Loucy (cell line): Measurements from ENCODE around the gene DHX30.

Experiments
- H2AFZ ChIP-seq: fragments of 200-600 bp; sonication (generic); 2 replicates; pipeline ENCODE4 v1.6.0; 2016; ENCODE audit warnings: antibody characterized with exemption, mild to moderate bottlenecking, low read length, moderate library complexity
- H3F3A ChIP-seq: fragments of 200-600 bp; 2 replicates; pipeline ENCODE4 v1.6.0; 2016; ENCODE audit warnings: antibody characterized with exemption, low read depth, mild to moderate bottlenecking
- H3K27me3 ChIP-seq: fragments of 200-600 bp; sonication (generic); 2 replicates; pipeline ENCODE4 v1.6.1; 2014; ENCODE audit warnings: low read length, mild to moderate bottlenecking; ENCODE audit not compliant: insufficient read depth, poor library complexity, severe bottlenecking
- H3K36me3 ChIP-seq: fragments of 200-600 bp; sonication (generic); 2 replicates; pipeline ENCODE4 v1.6.1; 2016; ENCODE audit warnings: low read length; ENCODE audit not compliant: insufficient read depth
- H3K4me1 ChIP-seq: fragments of 200-600 bp; sonication (generic); 2 replicates; pipeline ENCODE4 v1.5.1; 2014; ENCODE audit warnings: low read length, mild to moderate bottlenecking; ENCODE audit not compliant: insufficient read depth, poor library complexity, severe bottlenecking
- H3K4me2 ChIP-seq: fragments of 200-600 bp; sonication (generic); 2 replicates; pipeline ENCODE4 v1.6.0; 2014; ENCODE audit warnings: antibody characterized with exemption, low read length, low read depth, mild to moderate bottlenecking; ENCODE audit not compliant: poor library complexity, severe bottlenecking
- H3K4me3 ChIP-seq: fragments of 200-600 bp; sonication (generic); 2 replicates; pipeline ENCODE4 v1.5.1; 2014; ENCODE audit warnings: low read length, mild to moderate bottlenecking, mixed read lengths; ENCODE audit not compliant: poor library complexity, severe bottlenecking
- H3K79me2 ChIP-seq: fragments of 200-600 bp; sonication (generic); 2 replicates; pipeline ENCODE4 v1.6.1; 2014; ENCODE audit warnings: low read length; ENCODE audit not compliant: insufficient read depth
- H3K9ac ChIP-seq: fragments of 200-600 bp; sonication (generic); 2 replicates; pipeline ENCODE4 v1.6.0; 2014; ENCODE audit warnings: mild to moderate bottlenecking, low read depth, low read length, moderate library complexity; ENCODE audit not compliant: poor library complexity, severe bottlenecking
- H3K9me2 ChIP-seq: fragments of 200-600 bp; sonication (generic); replicated peaks from 2 replicates; pipeline ENCODE4 v1.6.1; 2016; ENCODE audit warnings: low read depth, low read length, mixed read lengths
- H3K9me3 ChIP-seq: fragments of 200-600 bp; sonication (generic); 2 replicates; pipeline ENCODE4 v1.6.1; 2014; ENCODE audit warnings: mild to moderate bottlenecking, antibody characterized with exemption, low read length, low read depth; ENCODE audit not compliant: insufficient read depth
- H4K20me1 ChIP-seq: fragments of 200-600 bp; sonication (generic); 2 replicates; pipeline ENCODE4 v1.6.0; 2014; ENCODE audit warnings: antibody characterized with exemption, low read length, mild to moderate bottlenecking; ENCODE audit not compliant: insufficient read depth, poor library complexity, severe bottlenecking
- CTCF ChIP-seq: fragments of 200-600 bp; sonication (generic); conservative IDR thresholded peaks from 2 replicates; pipeline ENCODE4 v1.5.1; 2014; ENCODE audit warnings: mild to moderate bottlenecking, antibody characterized with exemption, low read length
- EZH2phosphoT487 ChIP-seq: fragments of 200-600 bp; IDR thresholded peaks from 2 replicates; pipeline ENCODE4 v1.6.1; 2018; ENCODE audit warnings: antibody characterized with exemption, mild to moderate bottlenecking, moderate library complexity, borderline replicate concordance

DHX30 gene

DNA sequence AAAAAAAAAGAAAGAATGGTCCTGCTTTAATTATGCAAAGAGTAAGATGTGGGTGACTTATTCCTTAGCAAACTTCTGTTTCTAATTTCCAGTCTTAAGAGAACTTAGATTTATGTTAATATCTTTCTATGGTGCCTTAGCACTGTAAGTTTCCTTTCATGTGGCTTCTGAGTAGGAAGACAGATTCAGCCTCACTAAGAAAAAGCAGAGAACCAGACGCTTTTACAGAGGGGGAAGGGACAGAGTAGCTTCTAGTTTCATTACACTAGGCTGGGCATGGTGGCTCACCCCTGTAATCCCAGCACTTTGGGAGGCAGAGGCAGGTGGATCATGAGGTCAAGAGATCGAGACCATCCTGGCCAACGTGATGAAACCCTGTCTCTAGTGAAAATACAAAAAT, 95.0 kb downstream of the DHX30 start:
- no peaks in the 10 kb centered on the region for H4K20me1 ChIP-seq
- H3K4me1 ChIP-seq = no peaks in the 10 kb centered on the region
- no peak overlapping the region for H2AFZ ChIP-seq
- H3K9me3 ChIP-seq = no peaks in the 10 kb centered on the region
- no peaks in the 10 kb centered on the region for H3K27me3 ChIP-seq
- H3K4me2 ChIP-seq = no peak overlapping the region
- no peak overlapping the region for H3K4me3 ChIP-seq
- H3K36me3 ChIP-seq = no peaks in the 10 kb centered on the region
- no peak overlapping the region for H3K9ac ChIP-seq
- H3K79me2 ChIP-seq = no peaks in the 10 kb centered on the region
- H3K9me2 ChIP-seq = no peaks in the 10 kb centered on the region
- no peak for TF ChIP-seq EZH2phosphoT487
- no peak for TF ChIP-seq CTCF
- no peaks in the 10 kb centered on the region for H3F3A ChIP-seq

DNA sequence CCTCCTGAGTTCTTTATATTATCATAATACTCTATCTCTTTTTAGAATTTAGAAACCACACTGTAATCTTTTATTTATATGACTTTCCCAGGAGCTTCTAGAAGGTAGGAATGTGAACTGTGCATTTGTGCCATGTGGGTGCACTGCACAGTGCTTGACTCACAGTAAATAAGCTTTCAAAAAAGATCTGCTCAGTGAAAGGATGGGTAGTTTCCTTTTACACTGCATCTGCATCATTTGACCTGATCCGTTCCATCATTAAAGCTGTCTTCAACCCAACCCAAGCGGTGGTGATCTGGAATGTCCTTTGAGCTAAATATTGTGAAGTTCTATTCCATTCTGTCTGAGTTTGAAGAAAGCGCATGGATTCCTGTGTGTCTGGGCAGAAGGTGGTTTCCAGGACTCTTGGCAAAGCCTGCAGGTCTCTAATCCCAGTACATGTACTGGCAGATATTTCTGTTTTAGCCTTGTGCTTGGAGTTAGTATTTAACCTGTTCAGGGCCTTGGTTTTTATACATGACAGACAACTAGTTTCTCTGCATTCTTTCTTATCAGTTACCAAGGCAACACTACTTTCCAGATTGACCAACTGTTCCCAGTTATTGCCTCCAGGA, 96.7 kb downstream of the DHX30 start:
- TF ChIP-seq CTCF (no peak), EZH2phosphoT487 (no peak)
- Histone ChIP-seq H3K36me3 (no peaks in the 10 kb centered on the region), H3K79me2 (no peaks in the 10 kb centered on the region)

More for the DNA sequence above, 96.7 kb downstream of the DHX30 start:
- Histone ChIP-seq H3K27me3 (no peaks in the 10 kb centered on the region), H3K4me2 (no peak overlapping the region), H3F3A (no peaks in the 10 kb centered on the region), H4K20me1 (no peaks in the 10 kb centered on the region), H3K9ac (no peak overlapping the region), H3K4me3 (no peak overlapping the region), H3K9me3 (no peaks in the 10 kb centered on the region), H2AFZ (no peak overlapping the region), H3K4me1 (no peaks in the 10 kb centered on the region), H3K9me2 (no peaks in the 10 kb centered on the region)
